Ovary (tissue), 10 donors: ENCODE measurements around the gene DEFB121. TPM values are rescaled to one million over a fixed set of nuclear protein-coding genes. Genes with fewer than 3 reads are reported as not detected.

Experiments used
- DNase-seq, 5 donors: peaks; one replicate each; pipeline ENCODE4 v3.0.0-alpha.2; 2019 to 2020
- H3K27ac ChIP-seq, 2 donors: fragments of 200-600 bp; one replicate each; pipeline versions ENCODE4 v1.5.1 to v1.8.0; 2019 to 2022
- H3K27me3 ChIP-seq: fragments of 200-600 bp; one replicate; pipeline ENCODE4 v1.8.0; 2022
- H3K36me3 ChIP-seq: fragments of 200-600 bp; sonication (generic); one replicate; pipeline ENCODE4 v1.5.1; 2019
- H3K4me1 ChIP-seq: one replicate; pipeline ENCODE4 v1.8.1; 2013; ENCODE audit warnings: mild to moderate bottlenecking, moderate library complexity; ENCODE audit not compliant: insufficient read depth
- H3K4me3 ChIP-seq: fragments of 200-600 bp; sonication (generic); one replicate; pipeline ENCODE4 v1.5.1; 2017
- H3K9me3 ChIP-seq, 2 donors: fragments of 200-600 bp in 1 of 2; sonication (generic) in 1 of 2; one replicate each; pipeline versions ENCODE4 v1.5.1 to v1.8.1; 2013 to 2019; ENCODE audit warnings: mild to moderate bottlenecking in 1 of 2, moderate library complexity in 1 of 2
- CTCF ChIP-seq, 3 donors: fragments of 450-650 bp in 2 of 3; fragments of 200-600 bp in 1 of 3; IDR thresholded peaks; one replicate each; pipeline versions ENCODE4 v1.5.1 to v1.8.0; 2016 to 2022; ENCODE audit warnings: antibody characterized with exemption in 3 of 3, mild to moderate bottlenecking in 1 of 3
- EP300 ChIP-seq: sonication (generic); formaldehyde crosslinking; IDR thresholded peaks from one replicate; pipeline ENCODE4 v1.6.1; 2017; ENCODE audit warnings: antibody characterized with exemption
- POLR2A ChIP-seq: fragments of 450-650 bp; IDR thresholded peaks from one replicate; pipeline ENCODE4 v1.6.1; 2017; ENCODE audit warnings: antibody characterized with exemption, mild to moderate bottlenecking, moderate library complexity
- WGBS, 3 donors: extraction: QIAGEN DNeasy Blood & Tissue Kit in 1 of 3; methylation state at CpG; one replicate each; pipeline versions ENCODE4 v1.1.5 to v1.1.7; 2013 to 2017; 5-methylcytosine and 5-hydroxymethylcytosine counted together
- intact Hi-C, 4 donors: fragments of 100-400 bp; cut with DNase I; formaldehyde crosslinking; loops; one replicate each; pipeline versions ENCODE4 v1.11.0 to v1.15.1; 2022 to 2023
- long read RNA-seq, 3 donors: library from polyadenylated mRNA in 2 of 3; unstranded in 2 of 3; transcript quantifications; one replicate each; pipeline ENCODE4 v2.0.0 and lab custom pipeline, GENCODE V29; 2021 to 2026
- polyA plus RNA-seq, 2 donors: library from polyadenylated mRNA; stranded (reverse); fragments of 200-250 nt in 1 of 2; fragments of 350-450 nt in 1 of 2; fragmentation: Illumina TruSeq in 1 of 2; extraction: RNeasy Lipid Tissue Mini Kit (QIAGEN cat#74804) in 1 of 2; gene quantifications; one replicate each; pipeline ENCODE4 v1.2.3, GENCODE V29; 2013 to 2014
- total RNA-seq, 7 donors: library from RNA; depleted of rRNA in 2 of 7; stranded (reverse); fragments of >200 nt in 2 of 7; fragmentation: NEBNext Ultra II Directional in 3 of 7; extraction: Animal tissue kit (Norgen Biotek cat#: 25700) in 3 of 7; gene quantifications; one replicate each; pipeline versions ENCODE4 v1.1.0 to v1.2.4, GENCODE V29; 2016 to 2023
- donor health status: DM: no; HTN: no; CAD: no; lungs with moderate emphysema.
- donor health status: DM: no; HTN: no; CAD: no.
- donor health status: Bipolar disorder and iron deficiency.
- donor health status: DM: yes; HTN: yes; CAD: no.
- donor health status: DM: no; HTN: no; CAD: no.
- donor health status: DM: yes; HTN: yes; CAD: no.

DEFB121 gene
- total RNA-seq: not detected
- polyA plus RNA-seq: not detected
- long read RNA-seq, donor 1: 0 reads
- long read RNA-seq, donor 2: 0 reads
- long read RNA-seq, donor 3: 0 reads

GRCh38 chr20:31406115-31406514 lies at the start of gene DEFB121:
DEFB121 (minus strand) TSS chr20:31406215; CDS start chr20:31406152, 63 bp downstream.
- no peaks in the 10 kb centered on the region for H3K36me3 ChIP-seq
- H3K27ac ChIP-seq: no peak within 1 kb of the TSS
- H3K4me3 ChIP-seq: no peak within 1 kb of the TSS
- no peak for DNase-seq
- H3K27me3 ChIP-seq: no peaks in the 10 kb centered on the region
- no peaks in the 10 kb centered on the region for H3K9me3 ChIP-seq
- intact Hi-C loops: no loop called here
- no peak for TF ChIP-seq CTCF (IDR thresholded peaks at IDR 0.05)
- no peak for TF ChIP-seq EP300
- no peak for TF ChIP-seq POLR2A
- H3K4me1 ChIP-seq: no peaks in the 10 kb centered on the region
- WGBS, 3 donors: 33 to 43% (median 33%) methylated on average over 3 of the region's 3 CpGs

- intact Hi-C loops: no loop called here
- no peaks in the 10 kb centered on the region for H3K4me1 ChIP-seq
- 84 to 86% (median 86%) methylated on average over 1 of the region's 1 CpG for WGBS, 3 donors
- TF ChIP-seq POLR2A: no peak
- TF ChIP-seq CTCF (IDR thresholded peaks at IDR 0.05): no peak
- TF ChIP-seq EP300: no peak
- H3K4me3 ChIP-seq: no peak overlapping the region
- DNase-seq: no peak
- no peaks in the 10 kb centered on the region for H3K36me3 ChIP-seq
- no peaks in the 10 kb centered on the region for H3K27me3 ChIP-seq
- no peaks in the 10 kb centered on the region for H3K9me3 ChIP-seq
- H3K27ac ChIP-seq: no peak overlapping the region
Measured at GRCh38 chr20:31454361-31454760, 48.3 kb upstream of the DEFB121 start.

- Histone ChIP-seq H3K36me3 (no peaks in the 10 kb centered on the region), H3K4me3 (no peak overlapping the region), H3K4me1 (no peaks in the 10 kb centered on the region), H3K9me3 (no peaks in the 10 kb centered on the region), H3K27ac (no peak overlapping the region), H3K27me3 (no peaks in the 10 kb centered on the region)
- DNase-seq: no peak
- 66 to 67% (median 66%) methylated on average over 2 of the region's 2 CpGs for WGBS, 3 donors
- TF ChIP-seq CTCF (IDR thresholded peaks at IDR 0.05): no peak
- TF ChIP-seq POLR2A: no peak
- TF ChIP-seq EP300: no peak
- intact Hi-C loops: no loop called here
Measured at GRCh38 chr20:31452575-31452974, 46.6 kb upstream of the DEFB121 start.

GRCh38 chr20:31449511-31450414 lies 43.7 kb upstream of the DEFB121 start:
- Histone ChIP-seq H3K4me3 (no peak overlapping the region), H3K9me3 (no peaks in the 10 kb centered on the region), H3K27me3 (no peaks in the 10 kb centered on the region), H3K27ac (no peak overlapping the region), H3K36me3 (no peaks in the 10 kb centered on the region), H3K4me1 (no peaks in the 10 kb centered on the region)
- intact Hi-C loops: no loop called here
- no peak for TF ChIP-seq POLR2A
- TF ChIP-seq EP300: no peak
- TF ChIP-seq CTCF (IDR thresholded peaks at IDR 0.05): no peak
- DNase-seq: no peak
- 68 to 74% (median 70%) methylated on average over 8 of the region's 8 CpGs for WGBS, 3 donors
